Upper lobe of left lung (tissue), 6 donors: Measurements from ENCODE around the gene MRPS5. TPM values are rescaled to one million over a fixed set of nuclear protein-coding genes. Genes with fewer than 3 reads are reported as not detected.

ENCODE experiments used
- ATAC-seq, 2 donors: fragments of 200-7000 bp; cut with Tn5 transposase; one replicate each; pipeline ENCODE4 v1.9.1; 2022; ENCODE audit warnings: mild to moderate bottlenecking in 2 of 2, moderate library complexity in 2 of 2; ENCODE audit not compliant: low FRiP score in 2 of 2
- DNase-seq, 2 donors: peaks; one replicate each; pipeline ENCODE4 v3.0.0-alpha.2; 2019 to 2020
- H3K27ac ChIP-seq, 4 donors: fragments of 200-600 bp; sonication (generic); one replicate each; pipeline ENCODE4 v1.5.1; 2016 to 2019
- H3K27me3 ChIP-seq, 4 donors: fragments of 200-600 bp; sonication (generic); one replicate each; pipeline ENCODE4 v1.5.1; 2017 to 2019
- H3K36me3 ChIP-seq, 4 donors: fragments of 200-600 bp; sonication (generic); one replicate each; pipeline ENCODE4 v1.5.1; 2016 to 2019
- H3K4me1 ChIP-seq, 4 donors: fragments of 200-600 bp; sonication (generic); one replicate each; pipeline ENCODE4 v1.5.1; 2018 to 2019
- H3K4me3 ChIP-seq, 4 donors: fragments of 200-600 bp; sonication (generic); one replicate each; pipeline ENCODE4 v1.5.1; 2017 to 2019; ENCODE audit warnings: mild to moderate bottlenecking in 2 of 4, moderate library complexity in 1 of 4
- H3K9me3 ChIP-seq, 4 donors: fragments of 200-600 bp; sonication (generic); one replicate each; pipeline ENCODE4 v1.5.1; 2018 to 2019
- EP300 ChIP-seq, 4 donors: sonication (generic); formaldehyde crosslinking; IDR thresholded peaks; one replicate each; pipeline ENCODE4 v1.5.1; 2017; ENCODE audit warnings: antibody characterized with exemption in 4 of 4, control low read depth in 2 of 4
- POLR2A ChIP-seq, 4 donors: fragments of 450-650 bp; IDR thresholded peaks; one replicate each; pipeline ENCODE4 v1.5.1; 2016 to 2017; ENCODE audit warnings: antibody characterized with exemption in 4 of 4, mild to moderate bottlenecking in 2 of 4
- POLR2AphosphoS5 ChIP-seq, 2 donors: sonication (generic); formaldehyde crosslinking; IDR thresholded peaks; one replicate each; pipeline ENCODE4 v1.5.1; 2017; ENCODE audit warnings: antibody characterized with exemption in 2 of 2
- WGBS, 2 donors: methylation state at CpG; one replicate each; pipeline ENCODE4 v1.1.5; 2017 to 2018; 5-methylcytosine and 5-hydroxymethylcytosine counted together
- total RNA-seq, 6 donors: library from RNA; depleted of rRNA in 4 of 6; stranded (reverse); fragments of >200 nt in 4 of 6; gene quantifications; one replicate each; pipeline versions ENCODE4 v1.1.0 to v1.2.1, GENCODE V29; 2016 to 2021
- TF ChIP-seq, protein P1 (sequence below), 6 experiments: fragments of 450-650 bp in 4 of 6; fragments of 200-600 bp in 2 of 6; sonication (generic) in 2 of 6; IDR thresholded peaks; one replicate each; pipeline ENCODE4 v1.5.1; 2016 to 2019; ENCODE audit warnings: antibody characterized with exemption in 6 of 6
- donor health status: DM: no; HTN: no; CAD: no; lungs with moderate emphysema.
- donor health status: DM: no; HTN: yes; CAD: no; lungs with severe emphysema.

MRPS5 gene
- total RNA-seq, 6 donors from 2014 or later, result 37.5 to 77.5 (median 47.9) TPM

DNA sequence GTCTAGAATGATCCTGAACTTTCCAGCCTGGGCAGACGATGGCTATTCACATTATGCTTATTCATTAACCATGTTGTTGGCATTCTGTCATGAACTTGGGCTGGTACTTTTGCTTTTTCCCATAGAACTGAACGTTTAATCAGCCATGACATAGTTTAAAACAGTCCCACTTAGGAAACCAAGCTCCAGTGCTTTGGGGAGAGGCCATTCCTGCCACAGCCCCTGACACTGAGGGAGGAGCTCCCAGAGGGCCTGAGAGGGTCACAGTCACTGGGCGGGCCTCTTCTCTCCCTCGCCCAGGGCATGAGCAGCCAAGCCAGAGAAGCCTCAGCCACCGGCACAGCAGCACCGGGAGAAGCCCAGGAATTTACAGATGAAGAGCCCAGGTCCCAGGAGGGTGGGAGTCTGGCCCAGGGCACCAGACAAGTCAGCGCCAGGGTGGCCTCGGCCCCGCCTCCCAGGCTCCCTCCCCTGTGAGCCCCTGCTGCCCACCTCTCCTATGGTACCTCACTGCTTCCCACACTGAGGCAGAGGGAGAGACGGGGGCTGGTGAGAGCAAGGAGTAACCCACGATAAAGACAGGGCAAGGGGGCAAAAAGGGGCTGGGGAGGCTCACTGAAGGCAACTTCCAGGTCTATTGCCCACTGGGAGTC, 62.5 kb downstream of the MRPS5 start:
- peak; percentile 19 to 60 for DNase-seq
- no peak for ATAC-seq
- TF ChIP-seq POLR2A (IDR thresholded peaks at IDR 0.05), result no peak
- no peak for TF ChIP-seq POLR2AphosphoS5 (IDR thresholded peaks at IDR 0.05)
- TF ChIP-seq EP300 (IDR thresholded peaks at IDR 0.05), result no peak
- TF ChIP-seq, protein P1, sequence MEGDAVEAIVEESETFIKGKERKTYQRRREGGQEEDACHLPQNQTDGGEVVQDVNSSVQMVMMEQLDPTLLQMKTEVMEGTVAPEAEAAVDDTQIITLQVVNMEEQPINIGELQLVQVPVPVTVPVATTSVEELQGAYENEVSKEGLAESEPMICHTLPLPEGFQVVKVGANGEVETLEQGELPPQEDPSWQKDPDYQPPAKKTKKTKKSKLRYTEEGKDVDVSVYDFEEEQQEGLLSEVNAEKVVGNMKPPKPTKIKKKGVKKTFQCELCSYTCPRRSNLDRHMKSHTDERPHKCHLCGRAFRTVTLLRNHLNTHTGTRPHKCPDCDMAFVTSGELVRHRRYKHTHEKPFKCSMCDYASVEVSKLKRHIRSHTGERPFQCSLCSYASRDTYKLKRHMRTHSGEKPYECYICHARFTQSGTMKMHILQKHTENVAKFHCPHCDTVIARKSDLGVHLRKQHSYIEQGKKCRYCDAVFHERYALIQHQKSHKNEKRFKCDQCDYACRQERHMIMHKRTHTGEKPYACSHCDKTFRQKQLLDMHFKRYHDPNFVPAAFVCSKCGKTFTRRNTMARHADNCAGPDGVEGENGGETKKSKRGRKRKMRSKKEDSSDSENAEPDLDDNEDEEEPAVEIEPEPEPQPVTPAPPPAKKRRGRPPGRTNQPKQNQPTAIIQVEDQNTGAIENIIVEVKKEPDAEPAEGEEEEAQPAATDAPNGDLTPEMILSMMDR (IDR thresholded peaks at IDR 0.05), result no peak
- Histone ChIP-seq H3K36me3 (no peaks in the 10 kb centered on the region), H3K4me1 (no peaks in the 10 kb centered on the region), H3K4me3 (no peak overlapping the region), H3K27ac (no peak overlapping the region), H3K9me3 (no peaks in the 10 kb centered on the region), H3K27me3 (no peaks in the 10 kb centered on the region)
- 57 to 63% methylated on average over 9 to 11 of the region's 11 CpGs for WGBS, 2 donors

DNA sequence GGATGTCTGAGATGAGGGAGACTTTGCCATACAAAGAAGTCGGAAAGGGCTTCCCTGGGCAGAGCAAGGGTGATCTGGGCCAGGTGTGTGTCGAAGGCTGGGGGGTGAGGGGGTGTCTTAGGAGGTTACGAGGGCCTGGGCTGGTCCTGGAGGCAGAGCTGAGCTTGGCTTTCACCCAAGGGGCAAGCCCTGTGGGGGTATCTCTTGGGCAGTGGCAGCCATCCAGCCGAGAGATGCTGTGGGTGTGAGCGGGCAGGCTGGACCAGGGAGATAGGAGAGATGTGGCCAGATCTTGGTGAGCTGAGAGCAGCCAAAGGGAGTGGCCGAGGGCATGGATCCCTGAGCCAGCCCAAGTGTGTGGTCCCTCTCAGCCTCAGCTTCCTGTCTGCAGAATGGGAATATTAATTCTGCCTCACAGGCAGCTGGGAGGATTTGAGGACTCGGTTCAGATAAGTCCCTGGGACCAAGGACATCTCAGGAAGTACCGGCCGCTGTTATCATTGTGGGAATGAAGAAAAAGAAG, 63.1 kb downstream of the MRPS5 start:
- TF ChIP-seq POLR2A (IDR thresholded peaks at IDR 0.05) (no peak), EP300 (IDR thresholded peaks at IDR 0.05) (no peak), POLR2AphosphoS5 (IDR thresholded peaks at IDR 0.05) (no peak)
- TF ChIP-seq, protein P1 (IDR thresholded peaks at IDR 0.05), result no peak
- no peak overlapping the region for H3K4me3 ChIP-seq
- H3K9me3 ChIP-seq, result no peaks in the 10 kb centered on the region
- WGBS, 2 donors, result 81 to 84% methylated on average over 8 to 9 of the region's 9 CpGs
- H3K27me3 ChIP-seq, result no peaks in the 10 kb centered on the region
- H3K36me3 ChIP-seq, result no peaks in the 10 kb centered on the region
- H3K4me1 ChIP-seq, result no peaks in the 10 kb centered on the region
- ATAC-seq (no peak), DNase-seq (peak in 1 of 2 donors; percentile 16)
- H3K27ac ChIP-seq, result no peak overlapping the region

DNA sequence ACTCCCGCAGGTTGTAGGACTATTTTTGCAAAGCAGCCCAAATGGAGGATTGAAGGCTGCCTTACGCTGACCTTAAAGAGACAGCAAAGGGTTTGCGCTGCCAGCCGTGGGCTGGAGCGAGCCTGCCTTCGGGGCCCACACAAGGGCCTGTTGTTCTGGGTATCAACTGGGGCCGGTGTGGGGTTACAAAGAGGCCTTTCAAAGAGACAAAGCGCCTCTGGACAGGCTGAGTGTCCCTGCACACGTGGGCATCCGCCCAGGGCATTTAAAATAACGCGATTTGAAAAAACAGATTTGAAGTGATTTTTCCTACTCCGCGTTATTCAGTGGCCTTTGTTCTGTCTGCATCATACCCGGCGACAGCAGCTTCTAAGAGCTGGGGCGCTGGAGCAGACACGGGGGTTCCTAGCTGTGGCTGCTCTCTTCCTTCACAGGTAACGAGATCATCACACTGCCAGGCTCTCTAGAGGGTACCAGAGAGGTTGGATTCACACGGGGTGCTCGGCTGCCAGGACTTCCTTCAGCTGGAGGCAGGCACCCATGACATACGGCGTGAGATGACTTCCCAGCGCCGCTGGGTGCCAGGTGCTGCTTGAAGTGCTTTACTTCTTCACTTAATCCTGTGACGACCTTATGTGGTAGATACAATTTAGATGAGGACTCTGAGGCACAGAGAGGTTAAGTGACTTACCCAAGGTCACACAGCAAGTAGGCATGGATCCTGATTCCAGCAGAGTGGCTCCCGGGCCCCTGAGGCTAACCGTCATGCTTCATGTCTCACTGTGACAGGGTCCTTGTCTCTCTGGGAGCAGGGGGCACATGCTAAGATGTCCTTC, 63.9 kb downstream of the MRPS5 start:
- Histone ChIP-seq H3K4me1 (no peaks in the 10 kb centered on the region), H3K36me3 (no peaks in the 10 kb centered on the region), H3K4me3 (no peak overlapping the region), H3K9me3 (no peaks in the 10 kb centered on the region), H3K27ac (no peak overlapping the region), H3K27me3 (no peaks in the 10 kb centered on the region)
- TF ChIP-seq EP300 (IDR thresholded peaks at IDR 0.05) (no peak), POLR2AphosphoS5 (IDR thresholded peaks at IDR 0.05) (no peak), POLR2A (IDR thresholded peaks at IDR 0.05) (no peak)
- TF ChIP-seq, protein P1 (IDR thresholded peaks at IDR 0.05), result no peak
- DNase-seq (peak; percentile 12 to 48), ATAC-seq (no peak)
- 82 to 83% methylated on average over 23 to 28 of the region's 28 CpGs for WGBS, 2 donors

DNA sequence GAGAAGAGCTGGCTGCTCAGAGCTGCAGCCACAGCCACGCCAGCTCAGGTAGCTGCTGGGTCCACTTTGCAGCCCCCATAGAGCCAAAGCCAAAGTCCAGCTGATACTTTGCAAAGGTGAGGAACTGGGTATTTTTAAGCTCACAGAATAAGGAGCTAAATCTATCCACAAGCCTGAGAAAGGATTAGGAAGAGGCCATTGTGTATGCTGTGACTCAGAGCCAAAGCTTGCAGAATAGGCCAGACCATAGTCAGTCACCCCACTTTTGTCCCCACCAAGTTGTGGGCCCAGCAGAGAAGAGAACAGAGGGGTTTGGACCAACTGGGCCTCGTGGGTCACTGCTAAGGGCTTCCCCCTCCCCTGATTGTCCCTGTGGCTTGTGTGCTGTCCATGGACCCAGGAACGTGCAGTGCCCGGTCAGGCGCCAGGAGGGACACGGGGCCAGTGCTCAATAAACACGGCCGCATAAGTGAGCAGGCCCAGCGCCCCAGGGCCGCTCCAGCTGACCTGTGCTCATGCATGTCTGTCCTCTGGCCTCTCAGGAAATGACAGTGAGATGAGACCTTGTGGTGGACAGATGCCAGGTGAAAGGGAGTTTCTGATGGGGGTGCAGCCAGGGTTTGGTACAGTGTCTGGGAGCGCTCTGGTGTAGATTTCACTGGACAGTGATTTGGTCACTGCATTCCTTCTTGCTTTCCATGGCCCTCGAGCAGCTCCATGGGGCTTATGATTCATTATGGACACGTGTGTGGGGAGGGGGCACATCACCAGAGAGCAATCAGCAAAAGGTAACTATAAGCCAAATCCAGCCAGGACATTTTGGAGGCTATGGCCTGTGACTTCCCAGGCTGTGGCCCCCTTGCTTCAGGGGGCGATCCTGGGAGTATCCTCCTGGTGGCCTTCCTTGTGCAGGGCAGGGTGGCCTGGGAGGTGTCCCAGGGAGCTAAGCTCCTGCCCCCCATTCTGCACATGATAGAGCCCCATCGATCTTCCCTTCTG, 64.8 kb downstream of the MRPS5 start:
- Histone ChIP-seq H3K4me3 (no peak overlapping the region), H3K27me3 (no peaks in the 10 kb centered on the region), H3K36me3 (no peaks in the 10 kb centered on the region), H3K4me1 (no peaks in the 10 kb centered on the region), H3K9me3 (no peaks in the 10 kb centered on the region), H3K27ac (no peak overlapping the region)
- TF ChIP-seq, protein P1 (IDR thresholded peaks at IDR 0.05), result no peak
- TF ChIP-seq POLR2AphosphoS5 (IDR thresholded peaks at IDR 0.05), result no peak
- TF ChIP-seq EP300 (IDR thresholded peaks at IDR 0.05), result no peak
- no peak for TF ChIP-seq POLR2A (IDR thresholded peaks at IDR 0.05)
- ATAC-seq, result no peak
- peak; percentile 10 to 59 for DNase-seq
- 77 to 82% methylated on average over 8 to 15 of the region's 15 CpGs for WGBS, 2 donors
